SK-N-MC (cell line): Measurements from ENCODE around the gene SCGB1C1.
"Not testable (repeated sequence)": the region's sequence is repeated elsewhere in the genome, so short reads cannot be mapped to it uniquely, and the experiment has no call there.

Source experiments
- DNase-seq: peaks from one replicate; pipeline ENCODE4 v3.0.0-alpha.2; 2011; ENCODE audit warnings: low read depth, low spot score
- H3K27ac ChIP-seq: fragments of 200-600 bp; sonication (generic); 2 replicates; pipeline ENCODE4 v1.5.1; 2016; ENCODE audit warnings: mixed run types
- H3K36me3 ChIP-seq: fragments of 200-600 bp; sonication (generic); 2 replicates; pipeline ENCODE4 v1.6.1; 2017; ENCODE audit warnings: antibody characterized with exemption, low read length, mixed read lengths; ENCODE audit not compliant: insufficient read depth
- H3K4me3 ChIP-seq: fragments of 200-600 bp; sonication (generic); 2 replicates; pipeline ENCODE4 v1.5.1; 2016
- H3K9ac ChIP-seq: fragments of 200-600 bp; sonication (generic); 2 replicates; pipeline ENCODE4 v1.8.0; 2017; ENCODE audit warnings: mixed run types, mixed read lengths; ENCODE audit not compliant: insufficient read length
- H3K9me3 ChIP-seq: fragments of 200-600 bp; sonication (generic); 2 replicates; pipeline ENCODE4 v1.6.1; 2017; ENCODE audit warnings: low read depth, mild to moderate bottlenecking, antibody characterized with exemption, low read length, moderate library complexity, mixed read lengths
- EZH2 ChIP-seq: fragments of 200-600 bp; sonication (generic); IDR thresholded peaks from one replicate; pipeline ENCODE4 v1.6.1; 2017; ENCODE audit warnings: antibody characterized with exemption
- FOXP2 ChIP-seq: optimal IDR thresholded peaks from 2 replicates; pipeline ENCODE3; 2011; ENCODE audit warnings: mild to moderate bottlenecking, moderate library complexity; ENCODE audit not compliant: insufficient read depth; ENCODE audit errors: extremely low read length, control extremely low read depth
- POLR2AphosphoS5 ChIP-seq: IDR thresholded peaks from 2 replicates; pipeline ENCODE4 v1.6.1; 2012; ENCODE audit warnings: mild to moderate bottlenecking, low read depth, low read length, borderline replicate concordance

SCGB1C1 gene

GRCh38 chr11:215581-216037 lies 22.7 kb downstream of the SCGB1C1 start:
- Histone ChIP-seq H3K36me3 (peaks cover 40% of the 10 kb centered on the region), H3K4me3 (no peak overlapping the region), H3K9ac (no peak overlapping the region), H3K9me3 (no peaks in the 10 kb centered on the region), H3K27ac (no peak overlapping the region)
- TF ChIP-seq FOXP2, result no peak
- no peak for TF ChIP-seq POLR2AphosphoS5
- TF ChIP-seq EZH2, result no peak
- DNase-seq, result no peak

GRCh38 chr11:216081-216974 lies 23.4 kb downstream of the SCGB1C1 start:
- peak overlapping the region; percentile 39; the same call in 1 of the 2 replicates for H3K27ac ChIP-seq
- no peaks in the 10 kb centered on the region for H3K9me3 ChIP-seq
- no peak overlapping the region for H3K9ac ChIP-seq
- DNase-seq, result no peak
- TF ChIP-seq FOXP2 (no peak), EZH2 (no peak), POLR2AphosphoS5 (no peak)
- no peak overlapping the region for H3K4me3 ChIP-seq
- peaks cover 33% of the 10 kb centered on the region for H3K36me3 ChIP-seq

GRCh38 chr11:217704-218103 lies 24.8 kb downstream of the SCGB1C1 start:
- Histone ChIP-seq H3K36me3 (peaks cover 20% of the 10 kb centered on the region), H3K9me3 (no peaks in the 10 kb centered on the region), H3K4me3 (no peak overlapping the region), H3K9ac (no peak overlapping the region), H3K27ac (no peak overlapping the region)
- TF ChIP-seq EZH2, result no peak
- no peak for DNase-seq

GRCh38 chr11:218815-219593 lies 26.1 kb downstream of the SCGB1C1 start:
- Histone ChIP-seq H3K27ac (no peak overlapping the region), H3K36me3 (peaks cover 10% of the 10 kb centered on the region; the same call in 1 of the 2 replicates), H3K9me3 (no peaks in the 10 kb centered on the region), H3K9ac (no peak overlapping the region), H3K4me3 (no peak overlapping the region)
- DNase-seq, result no peak
- no peak for TF ChIP-seq FOXP2
- no peak for TF ChIP-seq POLR2AphosphoS5
- no peak for TF ChIP-seq EZH2

- not testable (repeated sequence) for DNase-seq, H3K9ac ChIP-seq, H3K9me3 ChIP-seq, H3K27ac ChIP-seq, H3K36me3 ChIP-seq, H3K4me3 ChIP-seq
Measured at GRCh38 chr11:220641-221215, 27.9 kb downstream of the SCGB1C1 start.

GRCh38 chr11:221539-221938 lies 28.7 kb downstream of the SCGB1C1 start:
- Histone ChIP-seq H3K4me3 (no peak overlapping the region), H3K27ac (no peak overlapping the region), H3K9me3 (no peaks in the 10 kb centered on the region), H3K9ac (no peak overlapping the region), H3K36me3 (no peaks in the 10 kb centered on the region)
- DNase-seq, result no peak
- no peak for TF ChIP-seq POLR2AphosphoS5
- TF ChIP-seq EZH2, result no peak
- no peak for TF ChIP-seq FOXP2

- TF ChIP-seq FOXP2, result no peak
- TF ChIP-seq POLR2AphosphoS5, result no peak
- TF ChIP-seq EZH2, result no peak
- Histone ChIP-seq H3K9ac (no peak overlapping the region), H3K27ac (no peak overlapping the region), H3K4me3 (no peak overlapping the region), H3K9me3 (no peaks in the 10 kb centered on the region), H3K36me3 (no peaks in the 10 kb centered on the region)
- no peak for DNase-seq
Measured at GRCh38 chr11:221998-222789, 29.3 kb downstream of the SCGB1C1 start.
